NCI-H526 treated with DMSO at 0.1 percent for 48 hours (cell line): ENCODE results near the gene SLC38A8.

Source experiments
- DNase-seq: peaks from one replicate; lab custom pipeline; 2025; lab: John Stamatoyannopoulos, UW

SLC38A8 gene

GRCh38 chr16:84048871-84049270, 6.3 kb upstream of the SLC38A8 start:
- DNase-seq, result no peak

- no peak for DNase-seq
Observed at GRCh38 chr16:84048270-84048669, 5.7 kb upstream of the SLC38A8 start.

GRCh38 chr16:84047626-84048025, 5.0 kb upstream of the SLC38A8 start:
- no peak for DNase-seq

- DNase-seq, result no peak
Observed at GRCh38 chr16:84047206-84047605, 4.6 kb upstream of the SLC38A8 start.

- DNase-seq, result no peak
Observed at GRCh38 chr16:84045818-84046470, 3.3 kb upstream of the SLC38A8 start.

GRCh38 chr16:84045001-84045817, 2.6 kb upstream of the SLC38A8 start:
- DNase-seq, result no peak

- no peak for DNase-seq
Observed at GRCh38 chr16:84044118-84044488, 1.5 kb upstream of the SLC38A8 start.

GRCh38 chr16:84043486-84044117, 1.0 kb upstream of the SLC38A8 start:
- no peak for DNase-seq

GRCh38 chr16:84042879-84043485, 387 bp upstream of the SLC38A8 start:
- peak; percentile 36 for DNase-seq

- DNase-seq, result no peak
Observed at GRCh38 chr16:84041881-84042280, 714 bp downstream of the SLC38A8 start.

- DNase-seq, result no peak
Observed at GRCh38 chr16:84040823-84041820, 1.5 kb downstream of the SLC38A8 start.

- no peak for DNase-seq
Observed at GRCh38 chr16:84040226-84040822, 2.3 kb downstream of the SLC38A8 start.

- DNase-seq, result no peak
Observed at GRCh38 chr16:84039696-84040095, 2.9 kb downstream of the SLC38A8 start.

GRCh38 chr16:84038469-84038868, 4.1 kb downstream of the SLC38A8 start:
- DNase-seq, result no peak

GRCh38 chr16:84036982-84037425, 5.6 kb downstream of the SLC38A8 start:
- no peak for DNase-seq

GRCh38 chr16:84036131-84036530, 6.5 kb downstream of the SLC38A8 start:
- DNase-seq, result no peak

GRCh38 chr16:84034516-84034915, 8.1 kb downstream of the SLC38A8 start:
- DNase-seq, result no peak

GRCh38 chr16:84033251-84034195, 9.1 kb downstream of the SLC38A8 start:
- no peak for DNase-seq

- no peak for DNase-seq
Observed at GRCh38 chr16:84032458-84033178, 10.0 kb downstream of the SLC38A8 start.
